K562 treated with DMSO at 1 percent for 24 hours (cell line): ENCODE results near the gene CDO1. TPM values are rescaled to one million over a fixed set of nuclear protein-coding genes. Genes with fewer than 3 reads are reported as not detected.

ENCODE experiments used
- total RNA-seq: library from RNA; unstranded; fragments of 300-600 nt; gene quantifications from 2 replicates; pipeline ENCODE4 v1.2.3, GENCODE V29; 2022; ENCODE audit warnings: low read depth; ENCODE audit not compliant: insufficient read depth

The CDO1 gene
- not detected in 2 replicates for total RNA-seq

GRCh38 chr5:115816226-115817081 is at the start of gene CDO1:
CDO1 (minus strand) TSS chr5:115816659; CDS start chr5:115816397, 262 bp downstream.

GRCh38 chr5:115841382-115842088 is 25.1 kb upstream of the CDO1 start, which contains the start of the genes AP3S1 and ATG12:
AP3S1 (plus strand) TSS chr5:115841935; CDS start chr5:115842038, 103 bp downstream.
ATG12 (minus strand) TSS chr5:115841565; CDS start chr5:115841552, 13 bp downstream.

Other genes starting within 250 kb of the CDO1 start
- 0.29 and 1.5 TPM in 2 replicates for gene TICAM2, start 214.2 kb downstream of the CDO1 start, total RNA-seq
- gene TMED7, start 190.6 kb downstream of the CDO1 start, total RNA-seq = 17.7 and 19.3 TPM in 2 replicates
- gene ATG12, start 24.9 kb upstream of the CDO1 start, total RNA-seq = 26.1 and 31.3 TPM in 2 replicates
- 26.1 and 42.2 TPM in 2 replicates for gene AP3S1, start 25.3 kb upstream of the CDO1 start, total RNA-seq
- 2.7 and 4.2 TPM in 2 replicates for gene LVRN, start 145.8 kb upstream of the CDO1 start, total RNA-seq
- not detected in 2 replicates for gene ARL14EPL, start 215.8 kb upstream of the CDO1 start, total RNA-seq